Right ventricle myocardium inferior (tissue), 1 donor: ENCODE data around the gene MAPK8IP3. TPM values are rescaled to one million over a fixed set of nuclear protein-coding genes. Genes with fewer than 3 reads are reported as not detected.
"Not testable (repeated sequence)": the region's sequence is repeated elsewhere in the genome, so short reads cannot be mapped to it uniquely, and the experiment has no call there.

Experiments used
- ATAC-seq: fragments of 200-7000 bp; cut with Tn5 transposase; one replicate; pipeline ENCODE4 v1.9.1; 2020; ENCODE audit warnings: mild to moderate bottlenecking, moderate library complexity
- DNase-seq: peaks from one replicate; pipeline ENCODE4 v3.0.0; 2021; ENCODE audit errors: missing footprints
- intact Hi-C: fragments of 100-400 bp; cut with DNase I; formaldehyde crosslinking; loops from one replicate; pipeline ENCODE4 v1.11.0; 2022
- total RNA-seq: library from RNA; stranded (reverse); fragmentation: NEBNext Ultra II Directional; extraction: Animal tissue kit (Norgen Biotek cat#: 25700); gene quantifications from one replicate; pipeline ENCODE4 v1.2.1, GENCODE V29; 2021
- donor health status: DM: no; HTN: yes; CAD: no; lungs with severe emphysema.

MAPK8IP3 gene
- total RNA-seq, 1 donor from 2014 or later, result 66.4 TPM

DNA sequence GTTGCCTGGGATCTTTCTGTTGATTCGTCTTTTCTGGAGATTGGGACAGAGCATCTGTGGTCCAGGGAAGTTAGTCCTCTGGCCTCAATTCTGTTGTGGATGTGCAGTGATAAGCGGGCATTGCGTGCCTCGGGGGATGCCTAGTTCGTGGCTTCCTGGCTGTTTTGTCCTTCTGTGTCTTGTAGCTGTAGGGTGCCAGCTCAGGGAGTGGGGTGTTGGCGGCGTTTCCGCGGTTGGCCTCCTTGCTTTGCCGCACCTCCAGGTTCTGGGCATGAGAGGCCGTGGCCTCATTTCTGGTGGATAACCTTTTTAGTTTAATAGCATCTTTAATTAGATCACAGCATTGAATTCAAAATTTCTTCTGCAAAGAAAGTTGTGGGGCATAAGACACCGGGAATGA, 29.3 kb upstream of the MAPK8IP3 start:
- ATAC-seq, result no peak
- DNase-seq, result no peak
- intact Hi-C loops, result loop anchor here (5.0 kb wide), 1 partner anchor 64 kb away; the partner anchor contains the start of genes CRAMP1 and IFT140

DNA sequence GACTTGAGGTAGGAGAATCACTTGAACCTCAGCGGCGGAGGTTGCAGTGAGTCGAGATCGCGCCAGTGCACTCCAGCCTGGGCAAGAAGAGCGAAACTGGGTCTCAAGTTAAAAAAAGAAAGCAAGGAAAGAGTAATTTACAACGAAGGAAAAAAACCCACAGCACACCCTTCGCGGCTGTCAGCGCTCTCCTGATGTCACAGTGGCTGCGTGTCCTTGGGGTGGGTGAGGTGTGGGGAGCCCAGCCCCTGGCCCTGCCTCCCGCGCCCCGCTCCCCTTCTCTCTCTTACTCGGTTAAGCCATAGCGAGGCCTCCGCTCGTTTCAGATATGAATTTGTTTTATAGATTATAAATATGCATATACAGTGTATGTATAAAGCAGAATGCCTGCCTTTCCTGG, 28.7 kb upstream of the MAPK8IP3 start:
- intact Hi-C loops, result loop anchor here (5.0 kb wide), 1 partner anchor 65 kb away; the partner anchor contains the start of genes CRAMP1 and IFT140
- no peak for DNase-seq
- ATAC-seq, result no peak

DNA sequence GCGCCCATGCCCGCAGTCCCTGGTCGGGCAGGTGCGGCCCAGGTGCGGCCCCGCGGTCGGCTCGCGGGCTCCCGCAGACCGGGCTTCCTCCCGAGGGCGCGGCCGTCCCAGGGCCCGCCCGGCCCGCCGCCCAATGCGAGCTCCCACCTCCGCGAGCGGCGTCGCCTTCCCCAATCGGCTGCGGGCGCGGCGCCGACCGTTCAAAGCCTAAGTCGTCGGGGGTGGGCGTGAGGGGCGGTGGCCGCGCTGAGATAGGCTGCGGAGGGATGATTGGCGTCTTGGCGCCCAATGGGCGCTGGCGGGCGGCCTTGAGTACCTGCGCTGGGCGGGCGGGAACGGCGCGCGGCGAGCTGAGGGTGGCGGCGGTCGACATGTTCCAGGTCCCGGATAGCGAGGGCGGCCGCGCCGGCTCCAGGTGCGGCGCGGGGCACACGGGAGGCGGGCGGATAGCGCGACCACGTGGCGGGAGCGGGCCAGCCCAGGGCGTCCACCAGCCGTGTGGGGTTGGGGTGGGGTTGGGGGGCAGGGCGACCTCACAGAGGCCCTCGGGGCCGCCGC, 28.0 kb upstream of the MAPK8IP3 start, which contains the start of gene JPT2:
TSS of gene JPT2 (plus strand) at position 338 of the 558 bp plus-strand sequence. CDS start at position 372, 34 bp downstream.
- DNase-seq (peak; percentile 99), ATAC-seq (peak; percentile 99)
- intact Hi-C loops, result loop anchor here (5.0 kb wide), 1 partner anchor 66 kb away; the partner anchor contains the start of genes CRAMP1 and IFT140

DNA sequence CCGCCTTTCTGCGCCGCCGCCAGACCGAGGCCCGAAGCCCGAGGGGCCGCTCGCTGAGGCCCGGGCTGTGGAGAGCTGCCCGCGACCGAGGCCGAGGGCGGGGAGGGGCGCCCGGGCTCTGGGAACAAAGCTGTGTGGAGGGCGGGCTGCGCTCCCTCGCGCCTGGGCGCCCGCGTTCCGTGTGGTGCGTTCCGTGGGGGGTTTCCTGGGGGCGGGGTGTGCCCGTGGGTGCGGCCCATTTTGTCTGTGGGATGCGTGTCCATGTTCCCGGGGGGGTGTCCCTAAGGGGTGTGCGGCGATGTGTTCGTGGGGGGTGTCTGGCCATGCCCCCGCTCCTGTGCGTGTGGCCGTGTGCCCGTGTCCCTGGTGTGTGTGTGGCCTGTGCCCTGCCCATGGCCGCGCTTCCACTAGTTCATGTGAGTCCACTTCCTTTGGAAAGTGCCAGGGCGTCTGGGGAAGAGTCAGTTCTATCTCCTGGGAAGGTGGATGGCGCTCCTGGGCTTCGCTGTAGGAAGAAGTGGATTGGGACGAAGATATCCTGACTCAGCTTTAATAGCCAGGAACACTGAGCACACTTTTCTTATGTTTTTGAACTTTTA, 27.4 kb upstream of the MAPK8IP3 start:
- intact Hi-C loops, result loop anchor here (5.0 kb wide), 1 partner anchor 66 kb away; the partner anchor contains the start of genes CRAMP1 and IFT140

DNA sequence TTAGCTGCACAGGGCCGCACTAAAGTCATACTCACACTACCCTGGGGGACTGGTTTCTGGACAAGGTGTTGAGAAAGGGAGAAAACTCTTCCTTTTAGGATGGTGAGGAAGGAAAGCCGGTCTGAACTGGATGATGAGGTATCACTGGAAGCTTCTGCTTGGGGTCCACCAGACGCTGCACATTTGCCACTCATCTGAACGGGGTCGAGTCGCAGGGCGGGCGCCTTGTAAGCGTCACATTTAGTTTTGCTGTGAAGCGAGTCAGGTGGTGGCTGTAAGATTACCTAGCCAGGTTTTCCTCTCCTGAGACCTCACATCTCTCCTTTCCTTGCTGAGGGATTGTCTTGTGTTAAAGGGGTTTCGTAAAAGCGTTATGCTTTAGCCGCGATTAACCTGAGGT, 25.6 kb upstream of the MAPK8IP3 start:
- DNase-seq (no peak), ATAC-seq (no peak)
- intact Hi-C loops, result no loop called here

More for the DNA sequence above, 27.4 kb upstream of the MAPK8IP3 start:
- ATAC-seq (peak; percentile 24), DNase-seq (no peak)

DNA sequence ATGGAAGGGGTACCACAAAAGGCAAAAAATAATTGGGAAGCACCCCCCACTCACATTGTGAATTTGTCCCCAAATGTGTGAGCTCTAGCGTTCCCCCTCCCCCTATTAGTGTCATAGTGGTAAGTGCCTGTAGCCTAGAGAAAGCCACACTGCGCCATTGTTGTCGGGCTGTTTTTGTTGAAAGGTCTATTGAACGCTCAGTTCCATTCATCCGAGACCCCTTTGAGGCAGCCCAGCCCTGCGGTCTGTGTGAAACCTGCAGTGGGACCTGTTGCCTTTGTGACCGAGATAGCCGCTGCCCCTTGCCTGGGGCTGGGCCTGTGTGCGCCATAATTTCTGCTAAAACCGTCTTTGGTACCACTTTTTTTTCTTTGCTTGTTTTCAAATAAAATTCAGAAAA, 25.0 kb upstream of the MAPK8IP3 start:
- intact Hi-C loops, result no loop called here
- DNase-seq, result no peak
- ATAC-seq, result no peak

DNA sequence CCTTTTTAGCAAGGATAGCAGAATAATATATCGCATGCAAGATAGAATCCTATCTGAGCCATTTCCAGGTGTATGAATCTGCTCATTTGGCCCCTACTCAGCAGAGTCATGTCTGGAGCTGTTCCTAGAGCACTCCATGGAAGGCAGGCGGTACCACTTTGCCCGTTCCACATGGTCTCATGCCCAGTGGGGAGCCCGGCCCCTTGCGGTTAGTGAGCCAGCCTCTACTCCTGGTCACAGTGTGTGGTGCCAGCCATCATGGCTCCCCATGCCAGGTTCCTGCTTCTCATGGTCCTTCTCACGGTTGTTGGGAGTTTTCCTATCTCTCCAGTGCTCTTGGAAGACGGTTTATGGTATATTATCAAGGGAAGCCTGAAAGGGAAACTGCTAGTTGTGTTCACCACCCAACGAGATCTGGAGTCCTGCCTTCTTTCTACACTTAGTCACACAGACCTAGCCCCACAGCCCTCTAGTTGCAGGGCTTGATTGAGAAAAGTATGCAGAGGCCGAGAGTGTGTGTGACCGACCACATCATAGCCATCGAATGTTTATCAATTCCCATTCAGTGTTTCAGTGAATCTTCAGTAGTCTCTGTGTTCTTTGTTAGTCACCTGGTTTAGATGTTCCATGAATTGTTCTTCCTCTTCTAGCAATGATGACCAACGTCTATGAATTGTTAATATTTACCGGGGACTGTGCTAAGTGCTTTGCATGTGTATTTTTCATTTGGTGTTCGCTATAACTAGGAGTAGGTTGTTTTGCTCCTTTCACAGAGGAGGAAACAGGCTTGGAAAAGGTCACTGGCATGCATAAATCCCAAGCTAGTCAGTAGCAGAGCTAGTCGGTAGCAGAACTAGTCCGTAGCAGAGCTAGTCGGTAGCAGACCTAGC, 18.3 kb upstream of the MAPK8IP3 start:
- no peak for DNase-seq
- intact Hi-C loops, result no loop called here
- no peak for ATAC-seq

DNA sequence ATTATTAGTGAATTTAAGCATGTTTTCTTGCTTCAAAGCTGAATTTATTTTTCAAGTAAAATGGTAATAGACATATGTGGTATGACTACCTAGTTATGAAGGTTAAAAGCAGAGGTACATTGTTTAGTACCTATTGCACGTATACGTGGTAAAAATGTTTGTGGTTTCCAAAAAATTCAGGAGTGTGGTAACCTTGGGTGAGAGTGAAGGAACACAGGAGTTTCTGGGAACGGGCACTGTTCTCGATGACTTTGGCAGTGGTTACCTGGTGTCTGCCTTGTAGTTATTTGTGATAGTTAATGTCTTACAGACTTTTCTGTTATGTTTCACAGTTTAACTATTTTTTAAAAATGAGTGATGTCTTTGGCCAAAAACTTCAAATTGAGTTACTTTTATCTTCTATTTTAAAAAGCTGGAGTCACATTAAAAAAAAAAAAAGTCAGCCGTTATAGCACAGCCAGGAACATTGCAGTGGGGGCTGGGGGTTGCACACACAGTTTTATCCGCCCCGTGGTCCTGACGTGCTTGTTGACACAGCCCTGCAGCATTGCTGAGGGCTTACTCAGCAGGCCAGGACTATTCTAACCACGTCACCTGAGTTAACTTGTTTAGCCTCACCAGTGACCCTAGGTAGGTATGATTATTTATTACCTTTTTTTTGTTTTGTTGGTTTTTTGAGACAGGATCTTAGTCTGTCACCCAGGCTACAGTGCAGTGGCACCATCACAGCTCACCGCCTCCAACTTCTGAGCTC, 17.0 kb upstream of the MAPK8IP3 start:
- intact Hi-C loops, result no loop called here
- DNase-seq (no peak), ATAC-seq (peak; percentile 60)

DNA sequence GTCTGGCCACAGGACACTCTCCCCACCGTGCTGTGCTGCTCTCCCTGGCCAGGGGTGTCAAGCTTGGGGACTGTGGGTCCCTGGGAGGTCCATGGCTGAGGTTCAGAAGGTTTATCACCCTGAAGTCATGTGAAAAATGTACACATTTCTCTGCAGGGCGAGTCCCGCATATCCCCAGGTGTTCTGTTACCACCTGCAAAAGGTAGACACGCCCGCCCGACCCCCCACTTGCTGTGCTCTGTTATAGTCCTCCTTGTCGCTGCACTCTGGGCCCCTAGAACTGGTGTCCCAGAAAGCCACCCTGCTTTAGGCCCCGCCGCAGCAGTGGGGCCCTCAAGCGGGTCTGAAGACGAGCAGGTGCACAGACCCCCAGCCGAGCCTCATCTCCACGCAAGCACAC, 16.1 kb upstream of the MAPK8IP3 start:
- ATAC-seq, result no peak
- intact Hi-C loops, result no loop called here
- no peak for DNase-seq

DNA sequence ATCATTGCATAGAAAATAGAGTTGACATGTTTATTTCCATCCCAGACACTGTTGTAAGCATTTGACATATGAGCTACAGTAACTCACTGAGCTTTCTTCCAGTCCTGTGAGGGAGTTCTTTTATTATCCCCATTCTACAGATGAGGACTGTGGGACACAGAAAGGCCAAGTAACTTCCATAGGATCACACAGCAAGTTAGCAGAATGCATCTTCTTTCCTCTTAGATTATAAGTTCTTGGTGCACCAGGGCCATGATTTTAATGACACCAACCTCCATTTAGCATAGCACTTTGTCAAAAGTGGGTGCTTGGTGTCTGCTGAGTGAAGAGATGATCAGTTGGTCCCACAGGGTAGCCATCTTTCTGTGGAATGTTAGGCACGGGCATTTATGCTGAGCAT, 15.2 kb upstream of the MAPK8IP3 start:
- no peak for ATAC-seq
- DNase-seq, result no peak
- intact Hi-C loops, result no loop called here

DNA sequence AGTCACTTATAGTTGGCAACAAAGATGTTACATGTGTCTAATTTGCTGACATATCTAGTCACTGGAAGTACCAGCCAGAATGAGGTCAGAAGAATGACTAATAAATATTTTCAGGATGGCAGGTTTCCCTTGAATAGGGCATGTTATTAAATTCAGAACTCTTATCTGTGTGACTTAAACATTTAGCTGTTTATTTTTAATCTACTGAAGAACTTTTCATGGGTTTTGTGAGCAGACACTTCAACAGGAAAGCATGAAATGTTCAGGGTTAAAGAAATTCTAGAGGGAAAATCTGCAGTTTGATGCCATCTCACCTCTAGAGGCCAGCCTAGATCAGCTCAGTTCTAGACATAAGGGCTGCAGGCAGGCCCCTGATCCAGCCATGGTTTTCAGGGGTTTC, 14.7 kb upstream of the MAPK8IP3 start:
- ATAC-seq (no peak), DNase-seq (no peak)
- intact Hi-C loops, result no loop called here

DNA sequence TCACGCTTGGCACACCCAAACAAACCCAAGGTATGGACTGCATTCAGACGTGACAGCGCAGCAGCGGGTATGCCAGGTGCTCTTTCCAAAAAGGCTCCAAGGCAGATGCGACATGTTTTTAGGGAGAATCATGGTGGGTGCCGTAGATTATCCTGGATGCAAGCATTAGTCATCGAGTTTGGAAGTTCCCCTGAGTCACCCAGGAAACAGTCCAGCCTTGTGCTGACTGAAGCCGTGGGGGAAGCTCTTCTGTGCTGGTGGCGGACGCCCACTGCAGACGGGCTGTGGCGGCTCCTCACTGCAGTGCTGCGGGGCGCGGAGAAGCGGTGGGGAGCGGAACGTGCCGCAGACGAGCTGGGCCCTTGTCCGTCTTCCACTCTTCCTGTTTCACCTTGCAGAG, 14.0 kb upstream of the MAPK8IP3 start:
- no peak for DNase-seq
- ATAC-seq, result no peak
- intact Hi-C loops, result no loop called here

DNA sequence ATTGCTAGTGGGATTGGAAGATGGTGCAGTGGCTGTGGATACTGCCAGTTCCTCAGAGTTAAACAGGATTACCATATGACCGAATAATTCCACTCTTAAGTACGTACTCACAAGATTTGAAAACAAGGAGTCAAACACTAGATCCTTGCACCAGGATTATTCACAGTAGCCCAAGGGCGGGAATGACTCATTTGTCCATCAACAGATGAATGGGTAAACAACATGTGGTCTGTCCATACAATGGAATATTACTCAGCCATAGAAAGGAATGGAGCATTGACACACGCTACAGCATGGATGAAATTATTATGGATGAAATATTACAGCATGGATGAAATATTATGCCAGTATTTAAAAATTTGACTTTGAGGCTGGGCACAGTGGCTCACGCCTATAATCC, 9.1 kb upstream of the MAPK8IP3 start:
- DNase-seq (no peak), ATAC-seq (no peak)
- intact Hi-C loops, result no loop called here

DNA sequence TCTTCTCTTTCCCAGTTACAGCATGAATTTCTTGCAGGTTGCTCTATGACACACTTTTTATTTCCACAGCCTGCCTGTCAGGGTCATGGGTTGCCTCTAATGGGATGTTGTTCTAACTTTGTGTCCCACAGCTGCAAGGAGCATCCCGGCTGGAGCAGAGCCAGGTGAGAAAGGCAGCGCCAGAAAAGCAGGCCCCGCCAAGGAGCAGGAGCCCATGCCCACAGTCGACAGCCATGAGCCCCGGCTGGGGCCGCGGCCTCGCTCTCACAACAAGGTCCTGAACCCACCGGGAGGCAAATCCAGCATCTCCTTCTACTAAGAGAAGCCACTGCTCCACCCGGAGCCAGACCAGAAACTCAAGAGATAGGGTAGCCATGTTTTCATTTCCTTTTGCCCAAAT, 7.3 kb upstream of the MAPK8IP3 start:
- intact Hi-C loops, result no loop called here
- no peak for DNase-seq
- ATAC-seq, result no peak

DNA sequence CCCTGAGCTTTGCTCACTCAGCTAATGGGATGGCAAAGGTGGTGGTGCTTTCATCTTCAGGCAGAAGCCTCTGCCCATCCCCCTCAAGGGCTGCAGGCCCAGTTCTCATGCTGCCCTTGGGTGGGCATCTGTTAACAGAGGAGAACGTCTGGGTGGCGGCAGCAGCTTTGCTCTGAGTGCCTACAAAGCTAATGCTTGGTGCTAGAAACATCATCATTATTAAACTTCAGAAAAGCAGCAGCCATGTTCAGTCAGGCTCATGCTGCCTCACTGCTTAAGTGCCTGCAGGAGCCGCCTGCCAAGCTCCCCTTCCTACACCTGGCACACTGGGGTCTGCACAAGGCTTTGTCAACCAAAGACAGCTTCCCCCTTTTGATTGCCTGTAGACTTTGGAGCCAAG, 5.7 kb upstream of the MAPK8IP3 start:
- intact Hi-C loops, result loop anchor here (10.0 kb wide), 1 partner anchor 275 kb away; the partner anchor contains the start of gene UQCC4
- ATAC-seq (no peak), DNase-seq (no peak)

DNA sequence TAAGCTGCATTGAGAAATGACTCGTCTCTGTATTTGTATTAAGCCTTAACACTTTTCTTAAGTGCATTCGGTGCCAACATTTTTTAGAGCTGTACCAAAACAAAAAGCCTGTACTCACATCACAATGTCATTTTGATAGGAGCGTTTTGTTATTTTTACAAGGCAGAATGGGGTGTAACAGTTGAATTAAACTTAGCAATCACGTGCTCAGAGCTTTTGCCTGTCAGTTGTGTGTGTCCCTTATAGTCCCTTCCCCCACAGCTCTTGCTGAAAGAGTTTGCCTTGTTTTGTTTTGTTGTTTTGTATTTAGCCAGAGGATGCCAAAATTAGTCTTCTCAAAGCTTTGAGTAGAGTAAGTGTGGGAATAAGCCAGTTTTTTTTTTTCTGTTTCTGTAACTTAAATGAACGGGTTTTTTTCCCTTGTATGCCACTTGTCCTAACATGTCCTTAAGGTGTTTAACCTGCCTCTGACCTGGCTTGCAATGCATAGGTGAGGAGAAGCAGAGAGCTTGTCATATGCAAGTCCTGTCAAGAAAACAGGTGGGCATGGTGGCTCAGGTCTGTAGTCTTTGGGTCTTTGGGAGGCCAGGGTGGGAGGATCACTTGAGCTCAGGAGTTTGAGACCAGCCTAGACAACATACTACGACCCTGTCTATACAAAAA, 4.6 kb upstream of the MAPK8IP3 start:
- ATAC-seq, result no peak
- intact Hi-C loops, result loop anchor here (10.0 kb wide), 1 partner anchor 277 kb away; the partner anchor contains the start of gene UQCC4

DNA sequence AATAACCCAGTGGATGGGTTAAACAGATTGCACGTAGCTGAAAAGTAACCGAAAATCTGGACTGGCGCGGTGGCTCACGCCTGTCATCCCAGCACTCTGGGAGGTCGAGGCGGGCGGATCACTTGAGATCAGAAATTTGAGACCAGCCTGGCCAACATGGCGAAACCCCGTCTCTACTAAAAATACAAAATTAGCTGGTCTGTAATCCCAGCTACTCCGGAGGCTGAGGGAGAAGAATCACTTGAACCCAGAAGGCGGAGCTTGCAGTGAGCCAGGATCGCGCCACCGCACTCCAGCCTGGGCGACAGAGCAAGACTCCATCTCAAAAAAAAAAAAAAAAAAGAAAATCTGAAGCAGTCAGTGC, 689 bp upstream of the MAPK8IP3 start:
- ATAC-seq, result peak; percentile 17
- not testable (repeated sequence) for DNase-seq
- intact Hi-C loops, result loop anchor here (5.0 to 10.0 kb wide), 3 partner anchors 77 to 281 kb away; partner anchors contain the start of genes NUBP2, SPSB3 and UQCC4

More for the DNA sequence above, 4.6 kb upstream of the MAPK8IP3 start:
- peak; percentile 4 for DNase-seq
